Common myeloid progenitor, CD34-positive (primary cell): ENCODE results near the gene CDC42EP5.

Experiments
- CTCF ChIA-PET: fragments of 350-600 bp; sonication (Branson Sonifier 250); formaldehyde crosslinking; loops from one replicate; lab custom pipeline; 2021; ENCODE audit warnings: antibody characterized with exemption; lab: Charles Lee
- POLR2A ChIA-PET: fragments of 350-600 bp; sonication (Branson Sonifier 250); formaldehyde crosslinking; loops from one replicate; lab custom pipeline; 2021; ENCODE audit warnings: antibody characterized with exemption; lab: Charles Lee
- DNase-seq, 3 donors: peaks; one replicate each; pipeline versions ENCODE4 v3.0.0 to v3.0.0-alpha.2; 2013
- H3K27ac ChIP-seq, 2 experiments: 1 replicate in 1 of 2; 2 replicates in 1 of 2; pipeline ENCODE4 v1.7.0; 2013; ENCODE audit warnings: inconsistent platforms in 2 of 2, low read length in 2 of 2, mild to moderate bottlenecking in 2 of 2, low read depth in 1 of 2, moderate library complexity in 1 of 2; ENCODE audit not compliant: severe bottlenecking in 2 of 2, insufficient read depth in 1 of 2, poor library complexity in 1 of 2
- H3K27me3 ChIP-seq, 5 experiments: replicated peaks in 2 of 5; 1 replicate in 3 of 5; 2 replicates in 2 of 5; pipeline versions ENCODE4 v1.6.1 to v1.7.0; 2013; ENCODE audit warnings: low read length in 4 of 5, mild to moderate bottlenecking in 2 of 5, moderate library complexity in 2 of 5, inconsistent platforms in 1 of 5; ENCODE audit not compliant: insufficient read depth in 5 of 5, control insufficient read depth in 4 of 5
- H3K36me3 ChIP-seq, 4 experiments: 1 replicate in 2 of 4; 2 replicates in 2 of 4; pipeline versions ENCODE4 v1.6.1 to v1.7.0; 2013; ENCODE audit warnings: low read length in 3 of 4, control low read depth in 1 of 4, mild to moderate bottlenecking in 1 of 4; ENCODE audit not compliant: control insufficient read depth in 4 of 4, insufficient read depth in 4 of 4
- H3K4me1 ChIP-seq, 4 experiments: 1 replicate in 3 of 4; 2 replicates in 1 of 4; pipeline versions ENCODE4 v1.6.1 to v1.7.1; 2013; ENCODE audit warnings: low read length in 3 of 4, mild to moderate bottlenecking in 3 of 4, control low read depth in 1 of 4, inconsistent platforms in 1 of 4, moderate library complexity in 1 of 4; ENCODE audit not compliant: control insufficient read depth in 4 of 4, insufficient read depth in 4 of 4; ENCODE audit errors: control extremely low read depth in 1 of 4
- H3K4me3 ChIP-seq, 7 experiments: 1 replicate in 4 of 7; 2 replicates in 3 of 7; pipeline versions ENCODE4 v1.5.1 to v1.7.0; 2013; ENCODE audit warnings: mild to moderate bottlenecking in 7 of 7, low read length in 6 of 7, moderate library complexity in 6 of 7, inconsistent platforms in 2 of 7, low read depth in 2 of 7, control low read depth in 1 of 7; ENCODE audit not compliant: insufficient read depth in 4 of 7, control insufficient read depth in 1 of 7; ENCODE audit errors: extremely low read depth in 1 of 7
- H3K9me3 ChIP-seq, 5 experiments: 1 replicate in 4 of 5; 2 replicates in 1 of 5; pipeline versions ENCODE4 v1.6.1 to v1.7.1; 2013; ENCODE audit warnings: low read length in 4 of 5, mild to moderate bottlenecking in 2 of 5, inconsistent platforms in 1 of 5, low read depth in 1 of 5, moderate library complexity in 1 of 5; ENCODE audit not compliant: control insufficient read depth in 4 of 5, insufficient read depth in 2 of 5; ENCODE audit errors: control extremely low read depth in 1 of 5
- WGBS: methylation state at CpG from one replicate; pipeline ENCODE4 v1.1.5; 2013; ENCODE audit not compliant: insufficient coverage; 5-methylcytosine and 5-hydroxymethylcytosine counted together

The CDC42EP5 gene

DNA sequence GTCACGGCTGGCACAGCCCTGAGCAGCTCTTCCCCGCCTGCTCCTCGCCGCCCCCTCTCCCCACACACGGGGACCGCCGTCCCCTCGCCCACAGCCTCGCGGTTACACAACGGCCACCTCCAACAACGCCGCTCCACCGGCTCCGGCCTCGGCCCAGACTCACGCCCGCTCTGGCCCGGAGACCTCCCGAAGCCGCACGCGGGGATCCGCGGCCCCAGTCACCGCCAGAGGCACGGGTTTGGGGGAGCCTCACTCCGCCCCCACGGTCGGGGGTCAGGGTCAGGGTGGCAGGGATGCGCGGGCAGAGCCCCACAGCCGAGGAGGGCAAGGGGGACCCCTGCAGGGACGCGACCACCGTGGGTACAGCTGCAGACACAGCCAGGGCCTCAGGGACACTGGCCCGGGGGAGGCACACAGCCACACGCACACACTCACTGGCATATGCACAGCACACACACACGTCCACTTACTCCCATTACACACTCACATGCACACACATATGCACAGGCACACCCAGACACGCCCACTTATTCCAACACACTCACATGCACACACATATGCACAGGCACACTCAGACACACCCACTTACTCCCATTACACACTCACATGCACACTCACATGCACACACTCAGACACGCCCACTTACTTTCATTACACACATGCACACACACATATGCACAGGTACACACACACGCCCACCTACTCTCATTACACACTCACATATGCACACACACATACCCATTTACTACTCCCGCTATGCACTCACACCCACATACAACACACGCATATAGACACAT lies 56.2 kb downstream of the CDC42EP5 start:
- Histone ChIP-seq H3K36me3 (no peaks in the 10 kb centered on the region), H3K27me3 (peaks cover 0 to 43% (median 14%) of the 10 kb centered on the region in 5 experiments), H3K4me1 (peaks cover 0 to 44% (median 35%) of the 10 kb centered on the region in 4 experiments), H3K27ac (no peak overlapping the region), H3K9me3 (no peaks in the 10 kb centered on the region), H3K4me3 (no peak overlapping the region)
- ChIA-PET POLR2A (no interaction called here), CTCF (interaction anchor here (0.8 to 1.8 kb wide), 10 partner anchors 7 to 151 kb away, joined by 3 to 11 read pairs (median 4); partner anchors contain the start of gene LENG8)
- peak in 1 of 3 donors; percentile 20 for DNase-seq
- 55% methylated on average over 33 of the region's 44 CpGs for WGBS

DNA sequence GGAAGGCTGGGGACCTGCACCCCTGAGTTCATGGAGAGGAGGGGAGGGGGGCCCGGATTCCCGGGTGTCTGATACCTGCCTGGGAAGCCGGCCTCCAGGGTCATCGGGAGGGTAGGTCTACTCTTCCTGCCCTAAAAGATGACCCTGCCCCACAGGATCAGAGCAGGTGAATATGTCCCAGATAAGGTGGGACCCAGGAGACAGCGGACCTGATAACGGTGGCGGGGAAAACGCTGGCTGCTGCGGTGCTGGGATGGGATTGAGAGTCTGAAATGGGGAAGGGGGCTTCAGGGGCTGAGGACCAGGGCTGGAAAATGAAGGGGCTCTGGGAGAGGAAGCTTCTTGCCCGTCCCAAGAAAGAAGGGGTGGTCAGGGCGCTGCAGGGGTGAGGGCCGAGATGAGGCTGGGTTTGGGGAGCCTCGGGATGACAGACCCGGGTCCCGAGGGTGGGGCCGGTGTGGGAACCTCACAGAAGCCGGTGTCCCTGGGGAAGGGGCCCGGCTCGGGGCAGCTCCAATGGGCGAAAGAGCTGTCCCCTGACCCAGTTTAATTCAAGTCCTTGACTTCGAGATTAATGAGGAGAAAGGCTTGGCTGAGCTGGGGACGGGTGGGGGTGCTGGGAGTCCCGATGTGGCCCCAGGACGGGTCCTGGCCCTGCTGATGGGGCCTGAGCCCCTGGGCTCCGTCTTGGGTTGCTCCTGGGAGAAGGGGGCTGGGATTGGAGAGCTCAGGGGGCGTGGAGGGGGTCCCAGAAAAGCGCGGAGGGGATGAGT lies 57.0 kb downstream of the CDC42EP5 start:
- 5% methylated on average over 25 of the region's 28 CpGs for WGBS
- CTCF ChIA-PET = interaction anchor here (0.8 to 1.8 kb wide), 15 partner anchors 8 to 150 kb away, joined by 3 to 11 read pairs (median 4); partner anchors contain the start of gene LENG8
- POLR2A ChIA-PET = no interaction called here

DNA sequence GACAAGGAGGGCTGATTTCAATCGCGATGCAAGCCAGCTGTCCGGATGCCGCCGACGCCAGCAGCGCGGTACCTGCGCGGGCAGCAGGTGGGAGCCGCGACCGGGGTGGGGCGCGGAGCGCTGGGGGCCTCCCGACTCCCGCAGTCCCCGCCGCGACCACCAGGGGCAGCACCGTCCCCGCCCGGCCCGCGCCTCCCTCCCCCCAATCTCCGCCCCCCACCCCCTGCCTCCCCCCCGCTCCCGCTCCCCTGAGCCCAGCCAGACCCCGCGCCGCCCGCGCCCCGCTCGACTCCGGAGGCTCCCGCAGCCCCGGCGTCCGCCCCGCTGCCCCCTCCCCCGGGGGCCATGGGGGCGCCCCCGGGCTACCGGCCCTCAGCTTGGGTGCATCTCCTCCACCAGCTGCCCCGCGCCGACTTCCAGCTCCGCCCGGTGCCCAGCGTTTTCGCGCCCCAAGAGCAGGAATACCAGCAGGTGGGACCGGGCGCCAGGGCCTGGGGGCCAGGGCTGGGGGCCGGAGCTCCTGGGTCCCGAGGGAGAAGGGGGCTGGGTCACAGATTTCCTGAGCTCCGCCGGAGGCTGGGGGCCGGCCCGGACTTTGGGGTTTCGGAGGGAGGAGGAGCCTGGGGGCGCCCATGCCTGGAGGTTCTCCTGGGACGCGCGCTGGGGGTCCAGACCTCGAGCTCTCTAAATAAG lies 57.7 kb downstream of the CDC42EP5 start, which contains the start of gene TTYH1:
Gene TTYH1 (plus strand): TSS at position 257 of the 693 bp plus-strand sequence. CDS start 89 bp downstream, at position 346.
- DNase-seq = peak in 2 of 3 donors; percentile 44 to 48
- H3K4me1 ChIP-seq = peaks cover 0 to 44% (median 34%) of the 10 kb centered on the region in 4 experiments
- peaks cover 0 to 46% (median 14%) of the 10 kb centered on the region in 5 experiments for H3K27me3 ChIP-seq
- H3K36me3 ChIP-seq = no peaks in the 10 kb centered on the region
- no peak within 1 kb of the TSS for H3K27ac ChIP-seq
- WGBS = 0% methylated on average over 20 of the region's 68 CpGs
- no peaks in the 10 kb centered on the region for H3K9me3 ChIP-seq
- ChIA-PET CTCF (interaction anchor here (0.6 to 1.8 kb wide), 13 partner anchors 8 to 149 kb away, joined by 3 to 11 read pairs (median 4); partner anchors contain the start of gene LENG8), POLR2A (no interaction called here)
- peak within 1 kb of the TSS in 5 of 7 experiments; percentile 26 to 63 (median 37) for H3K4me3 ChIP-seq

More for the DNA sequence above, 57.0 kb downstream of the CDC42EP5 start:
- no peak for DNase-seq
- Histone ChIP-seq H3K4me3 (peak overlapping the region in 3 of 7 experiments; percentile 33 to 63 (median 38)), H3K4me1 (peaks cover 0 to 44% (median 35%) of the 10 kb centered on the region in 4 experiments), H3K36me3 (no peaks in the 10 kb centered on the region), H3K27ac (no peak overlapping the region), H3K27me3 (peaks cover 0 to 43% (median 14%) of the 10 kb centered on the region in 5 experiments), H3K9me3 (no peaks in the 10 kb centered on the region)
